GM21381 (cell line): Measurements from ENCODE around the gene METTL3.

ENCODE experiments used
- ATAC-seq: cut with Tn5 transposase; IDR thresholded peaks from one replicate; pipeline ENCODE4 v1.9.1; 2021; ENCODE audit warnings: mild to moderate bottlenecking, moderate library complexity; ENCODE audit not compliant: unreplicated experiment

METTL3 gene

DNA sequence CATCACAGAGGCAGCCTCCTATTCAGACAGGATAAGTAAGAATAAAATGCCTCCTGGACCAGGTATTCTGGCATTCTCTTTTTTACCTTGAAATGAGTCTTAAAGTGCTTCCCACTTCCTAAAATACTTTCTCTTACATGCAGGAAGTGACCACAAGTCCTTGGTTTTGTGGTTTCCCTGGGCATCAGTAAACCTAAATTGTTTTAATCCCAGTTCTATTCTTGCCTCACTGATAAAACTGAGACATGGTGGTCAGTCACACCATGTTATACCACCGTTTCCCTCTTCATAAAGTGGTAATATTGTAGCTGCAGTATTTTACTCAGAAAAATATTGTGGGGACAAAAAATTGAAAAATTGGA lies 16.2 kb upstream of the METTL3 start:
- no peak for ATAC-seq

DNA sequence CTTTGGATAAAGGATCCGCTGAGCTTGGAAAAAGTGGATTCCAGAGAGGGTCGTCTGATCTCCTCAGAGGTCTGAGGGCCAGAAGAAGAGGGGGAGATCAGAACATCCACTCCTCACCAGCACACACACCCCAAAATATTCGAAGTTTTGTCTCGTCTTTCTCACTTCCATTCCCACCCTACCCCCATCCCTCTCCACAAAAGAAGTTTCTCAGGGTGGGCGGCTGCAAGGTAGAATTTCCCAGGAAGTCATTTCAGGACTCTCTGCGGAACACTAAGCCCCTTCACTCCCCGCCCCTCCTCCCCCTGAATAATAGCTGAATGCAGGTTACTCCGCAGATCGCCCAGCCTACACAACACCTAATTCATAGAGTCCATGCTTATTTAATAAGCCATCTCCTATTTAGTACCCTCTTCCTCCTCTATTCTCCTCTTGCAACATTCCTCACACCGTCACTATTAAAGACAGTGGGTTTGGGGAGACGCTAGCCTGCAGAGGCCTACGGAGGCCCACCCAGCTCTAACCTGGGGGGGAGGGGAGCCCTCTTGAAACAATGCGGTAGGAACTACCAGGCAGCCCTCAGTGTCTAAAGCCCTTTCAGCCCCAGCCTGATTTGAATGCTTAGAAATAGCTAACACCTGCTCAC lies 15.7 kb upstream of the METTL3 start:
- no peak for ATAC-seq

DNA sequence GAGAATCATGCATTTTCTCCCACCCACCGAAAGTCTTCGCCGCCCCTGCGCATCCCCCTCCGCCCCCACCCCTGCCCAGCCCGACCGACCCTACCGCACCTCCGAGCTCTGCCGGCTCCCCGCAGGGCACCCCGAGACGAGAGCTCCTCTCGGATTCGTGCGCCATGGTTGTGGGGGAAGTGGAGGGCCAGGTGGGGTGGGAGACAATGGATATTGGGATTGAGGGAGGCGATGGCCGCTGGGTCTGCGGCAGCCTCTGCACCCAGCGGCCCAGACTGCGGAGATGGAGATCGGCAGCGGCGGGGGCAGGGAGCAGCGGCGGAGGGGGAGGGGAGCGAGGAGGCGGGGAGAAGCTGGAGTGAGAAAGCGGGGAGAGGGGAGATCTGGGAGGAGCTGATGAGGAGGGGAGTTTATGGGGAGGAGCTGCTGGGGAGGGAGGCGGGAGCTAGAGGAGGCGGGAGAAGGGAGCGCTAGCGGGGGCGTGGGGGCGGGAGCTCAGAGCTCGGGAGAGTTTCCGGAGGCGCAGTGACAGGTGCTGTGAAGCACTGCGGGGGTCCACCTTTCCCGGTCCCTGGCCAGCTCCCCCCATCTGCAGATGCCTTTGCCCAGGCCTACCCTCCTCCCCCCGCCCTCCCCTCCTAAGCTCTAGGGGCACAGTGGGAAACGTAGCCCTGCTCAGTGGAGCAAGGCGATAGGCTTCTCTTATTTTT lies 15.0 kb upstream of the METTL3 start, which contains the start of gene SALL2:
Gene SALL2, minus strand, starts transcription at position 385 of the 710 bp plus-strand sequence. Its CDS starts 219 bp downstream, at position 166.
- no peak for ATAC-seq

DNA sequence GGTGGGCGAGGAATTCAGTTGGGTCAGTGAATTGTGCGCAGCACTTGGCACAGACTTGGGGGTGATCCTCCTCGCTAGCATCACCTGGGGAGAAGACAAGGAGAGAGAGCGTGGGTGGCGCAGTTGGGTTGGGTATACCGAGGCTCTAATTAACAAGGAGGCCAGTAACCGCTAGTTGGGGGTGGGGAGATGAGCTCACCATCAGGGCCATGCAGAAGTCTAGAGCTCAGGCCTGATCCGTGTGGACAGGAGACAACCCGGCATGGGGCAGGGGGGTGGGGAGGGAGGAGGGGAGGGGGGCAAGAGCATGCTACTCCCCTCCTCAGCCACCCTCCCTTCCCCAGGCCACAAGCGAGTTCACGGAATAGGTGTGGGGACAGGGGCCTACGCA lies 14.4 kb upstream of the METTL3 start:
- ATAC-seq, result no peak

DNA sequence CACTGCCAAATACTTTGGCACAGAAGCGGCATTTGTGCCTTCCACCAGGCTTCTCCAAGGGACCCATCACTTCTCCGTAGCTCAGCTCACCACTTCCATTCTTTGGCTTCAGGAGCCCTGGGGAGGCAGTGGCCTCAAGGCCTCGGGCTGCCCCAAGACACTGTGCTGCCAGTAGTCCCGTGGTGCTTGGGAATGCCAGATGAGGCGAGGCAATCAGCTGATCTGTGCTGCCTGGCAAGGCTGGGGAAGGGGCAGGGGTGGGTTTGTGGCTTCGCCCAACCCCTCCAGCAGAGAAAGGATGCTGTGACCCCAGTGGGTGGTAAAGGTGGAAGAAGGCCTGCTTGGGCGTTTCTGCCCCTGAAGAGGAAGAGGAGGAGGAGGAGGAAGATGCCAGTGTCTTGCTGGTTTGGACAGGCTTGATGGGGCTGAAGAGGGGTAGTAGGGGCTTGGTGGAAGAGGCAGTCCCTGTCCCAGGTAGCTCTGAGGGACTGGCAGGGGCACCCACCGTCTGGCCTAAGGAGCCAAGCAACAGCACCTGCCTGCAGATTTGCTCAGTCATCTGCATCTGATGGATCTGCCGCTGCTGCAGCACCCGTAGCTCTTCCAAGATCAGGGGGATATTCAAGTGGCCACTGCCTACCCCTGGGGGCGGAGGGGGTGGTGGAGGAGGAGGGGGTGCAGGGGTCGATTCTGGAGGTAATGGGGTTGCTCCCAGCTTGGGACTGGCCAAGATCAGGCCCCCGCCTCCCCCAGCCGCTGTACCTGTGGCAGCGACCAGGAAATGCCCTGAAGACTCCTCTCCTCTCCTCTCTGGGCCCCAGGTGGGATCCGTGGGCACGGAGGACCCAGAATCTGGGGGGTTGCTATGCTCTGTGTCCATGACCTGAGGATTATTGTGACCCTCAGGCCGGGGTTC lies 13.7 kb upstream of the METTL3 start:
- ATAC-seq, result no peak

DNA sequence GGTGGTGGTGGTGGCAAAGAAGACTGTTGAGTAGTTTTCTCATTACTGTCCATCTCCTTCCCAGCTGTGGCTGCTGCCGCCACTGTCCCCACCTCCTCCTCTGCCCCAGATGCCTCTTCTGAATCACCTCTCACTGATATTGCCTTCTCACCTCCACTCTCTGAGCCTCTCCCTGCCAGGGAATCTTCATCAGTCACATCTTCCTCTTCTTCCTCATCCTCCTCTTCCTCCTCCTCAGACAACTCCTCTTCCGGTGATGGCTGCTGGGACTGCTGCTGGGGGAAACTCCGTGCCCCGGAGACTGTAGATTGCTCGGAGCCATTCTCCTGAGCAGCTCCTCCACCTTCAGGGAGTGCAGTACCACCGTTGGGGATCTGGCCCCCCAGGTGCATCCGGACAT lies 12.1 kb upstream of the METTL3 start:
- no peak for ATAC-seq

DNA sequence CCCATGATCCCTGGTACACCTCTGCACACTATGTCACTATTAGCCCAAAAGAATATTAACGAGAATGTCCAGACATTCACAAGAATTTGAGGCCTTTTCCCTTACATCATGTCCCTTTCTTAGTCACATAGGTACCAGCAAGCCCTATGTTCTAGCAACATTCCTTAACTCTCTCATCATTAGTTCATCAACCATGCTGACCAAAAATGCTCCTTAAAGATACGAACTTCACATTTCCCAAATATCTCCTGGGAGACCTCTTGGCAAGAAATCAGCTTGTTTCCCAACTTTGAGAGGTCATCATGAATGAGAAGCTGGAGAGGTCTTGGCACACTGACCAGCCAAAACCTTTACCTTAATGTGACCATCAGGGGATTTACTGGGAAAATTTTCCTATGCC lies 10.4 kb upstream of the METTL3 start:
- no peak for ATAC-seq

DNA sequence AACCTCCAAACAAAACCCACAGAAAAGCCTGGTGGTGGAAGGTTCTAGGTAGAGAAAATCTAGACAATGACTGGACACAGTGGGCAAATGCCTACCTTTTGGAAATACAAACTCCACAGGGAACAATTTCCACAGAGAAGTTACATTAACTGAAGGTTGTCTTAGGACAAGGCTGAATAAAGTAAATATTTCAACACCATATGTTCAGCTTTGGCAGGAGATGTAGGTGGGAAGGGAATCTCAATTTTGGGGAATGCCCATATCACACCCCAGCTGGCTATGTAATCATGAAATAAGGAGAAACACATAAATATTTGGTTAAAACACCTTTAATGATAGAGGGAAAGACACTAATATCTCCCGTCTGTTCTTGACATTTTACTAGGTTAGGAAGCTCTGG lies 9.6 kb upstream of the METTL3 start:
- ATAC-seq, result no peak

DNA sequence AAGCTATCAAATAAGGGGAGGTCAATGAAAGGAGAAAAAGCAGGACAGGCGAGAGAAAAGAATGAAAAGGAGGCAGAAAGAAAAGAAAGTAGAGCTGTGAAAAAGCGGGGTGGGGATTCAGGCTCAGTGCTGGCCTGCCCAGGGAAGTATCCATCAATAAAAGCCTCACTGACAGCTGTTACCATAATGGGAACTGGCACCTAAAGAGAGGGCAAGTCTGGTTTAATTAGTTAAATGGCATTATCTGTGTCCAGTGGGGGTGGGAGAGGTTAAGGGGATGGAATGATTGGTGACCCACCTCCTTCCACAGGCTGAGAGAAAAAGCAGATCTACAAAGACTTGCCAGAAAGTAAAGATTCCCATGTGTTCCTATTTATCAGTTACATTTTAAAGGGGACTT lies 7.6 kb upstream of the METTL3 start:
- ATAC-seq, result no peak

DNA sequence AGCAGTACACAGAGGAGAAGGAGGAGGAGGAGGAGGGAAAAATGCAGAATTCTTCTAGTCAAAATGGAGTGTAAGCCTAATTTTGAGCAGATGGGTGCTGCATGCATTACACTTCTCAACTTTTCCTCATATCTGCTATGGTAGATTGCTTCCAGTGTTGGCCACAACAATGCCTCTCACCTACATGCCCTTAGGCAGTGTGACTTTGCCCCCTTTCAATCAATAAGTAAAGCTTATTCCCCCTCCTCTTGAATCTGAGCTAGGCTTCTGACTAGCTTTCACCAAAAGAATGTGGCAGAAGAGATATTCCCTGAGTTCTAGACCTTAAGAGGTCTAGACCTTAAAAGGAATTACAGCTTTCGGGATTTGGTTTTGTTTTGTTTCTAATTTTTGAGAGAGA lies 3.2 kb upstream of the METTL3 start:
- ATAC-seq, result no peak

DNA sequence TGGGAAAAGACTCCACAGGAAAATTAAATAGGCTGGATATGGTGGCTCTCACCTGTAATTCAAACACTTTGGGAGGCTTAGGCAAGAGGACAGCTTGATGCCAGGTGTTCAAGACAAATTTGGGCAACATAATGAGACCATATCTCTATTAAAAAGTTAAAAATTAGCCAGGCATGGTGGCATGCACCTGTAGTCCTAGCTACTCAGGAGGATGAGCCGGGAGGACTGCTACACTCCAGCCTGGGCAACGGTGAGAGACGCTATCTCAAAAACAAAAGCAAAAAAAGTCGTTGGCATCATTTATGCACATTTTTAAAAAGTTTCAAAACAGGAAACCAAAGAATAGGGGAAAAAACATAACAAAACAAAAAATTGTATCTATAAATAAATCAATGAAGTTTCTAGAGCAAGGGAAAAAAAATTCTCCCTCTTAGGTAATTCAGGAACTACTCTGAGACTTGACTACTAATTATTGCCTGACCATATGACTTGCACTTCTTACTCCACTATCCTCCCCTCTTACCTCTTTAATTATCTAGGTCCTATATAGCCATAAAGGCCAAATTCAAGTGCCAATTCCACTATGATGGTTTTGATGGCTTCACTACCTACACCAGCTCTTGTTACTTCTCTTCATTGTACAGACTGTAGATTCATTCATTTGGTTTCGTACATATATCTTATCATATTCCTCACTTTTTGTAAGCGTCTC lies 1.6 kb downstream of the METTL3 start:
- ATAC-seq, result no peak

DNA sequence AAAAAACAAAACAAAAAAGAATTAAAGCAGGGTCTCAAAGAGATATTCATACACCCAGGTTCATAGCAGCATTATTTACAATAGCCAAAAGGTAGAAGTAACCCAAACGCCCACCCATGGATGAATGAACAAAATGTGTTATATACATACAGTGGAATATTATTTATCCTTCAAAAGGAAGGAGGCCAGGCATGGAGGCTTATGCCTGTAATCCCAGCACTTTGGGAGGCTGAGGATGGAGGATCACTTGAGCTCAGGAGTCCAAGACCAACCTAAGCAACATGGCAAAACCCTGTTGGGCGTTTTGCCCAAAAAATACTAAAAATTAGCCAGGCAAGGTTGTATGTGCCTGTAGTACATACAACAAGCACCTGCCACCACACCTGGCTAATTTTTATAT lies 4.6 kb downstream of the METTL3 start:
- no peak for ATAC-seq

DNA sequence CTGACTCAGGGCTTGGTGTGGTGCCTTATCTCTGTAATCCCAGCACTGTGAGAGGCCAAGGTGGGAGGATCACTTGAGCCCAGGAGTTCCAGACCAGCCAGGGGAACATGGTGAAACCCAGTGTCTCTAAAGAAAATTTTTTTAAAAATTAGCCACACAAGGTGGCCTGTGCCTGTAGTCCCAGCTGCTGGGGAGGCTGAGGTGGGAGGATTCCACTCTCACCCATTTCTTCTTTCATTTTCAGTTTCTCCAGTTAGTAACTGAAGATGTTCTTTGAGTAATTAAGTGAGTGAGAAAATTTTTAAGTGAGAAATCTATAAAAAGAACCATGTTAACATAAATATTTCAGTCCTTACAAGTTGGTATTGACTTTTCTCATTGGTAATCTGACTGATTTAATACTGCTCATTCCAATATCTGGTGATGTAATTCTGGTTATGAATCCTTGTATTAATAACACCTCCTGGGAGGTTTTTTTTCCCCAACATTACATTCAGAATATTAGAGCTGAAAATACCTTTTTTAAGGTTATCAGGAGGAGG lies 6.1 kb downstream of the METTL3 start:
- ATAC-seq, result peak; percentile 83

DNA sequence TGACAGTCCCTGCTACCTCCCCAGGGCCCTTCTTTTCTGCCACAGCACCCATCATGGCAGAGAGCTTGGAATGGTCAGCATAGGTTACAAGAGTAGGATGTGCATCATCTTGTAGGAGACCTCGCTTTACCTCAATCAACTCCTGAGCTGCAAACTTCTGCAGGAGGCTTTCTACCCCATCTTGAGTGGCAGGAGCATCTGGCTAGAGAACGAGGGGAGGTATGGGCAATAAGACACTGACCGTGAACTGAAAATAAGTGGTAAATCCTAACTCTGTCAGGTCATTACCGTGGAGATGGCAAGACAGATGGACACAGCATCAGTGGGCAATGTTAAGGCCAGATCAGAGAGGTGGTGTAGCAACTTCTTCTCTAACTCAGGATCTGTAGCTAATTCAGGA lies 7.8 kb downstream of the METTL3 start:
- ATAC-seq, result no peak

DNA sequence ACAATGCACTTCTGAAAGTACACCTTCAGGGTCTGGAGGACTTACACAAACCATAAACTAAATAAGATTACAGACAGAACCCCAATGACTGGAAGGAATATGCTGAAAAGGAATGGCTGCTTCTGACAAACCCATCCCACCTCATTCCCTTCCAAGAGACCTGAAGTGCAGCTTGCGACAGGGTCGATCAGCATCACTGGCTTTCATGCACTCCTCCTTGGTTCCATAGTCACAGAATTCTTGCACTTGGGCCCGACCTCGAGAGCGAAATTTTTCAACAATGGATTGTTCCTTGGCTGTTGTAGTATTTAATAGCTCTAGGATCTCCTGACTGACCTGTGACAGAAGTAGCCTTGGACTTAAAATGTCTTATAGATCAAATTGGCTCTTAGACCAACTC lies 9.6 kb downstream of the METTL3 start:
- ATAC-seq, result no peak

DNA sequence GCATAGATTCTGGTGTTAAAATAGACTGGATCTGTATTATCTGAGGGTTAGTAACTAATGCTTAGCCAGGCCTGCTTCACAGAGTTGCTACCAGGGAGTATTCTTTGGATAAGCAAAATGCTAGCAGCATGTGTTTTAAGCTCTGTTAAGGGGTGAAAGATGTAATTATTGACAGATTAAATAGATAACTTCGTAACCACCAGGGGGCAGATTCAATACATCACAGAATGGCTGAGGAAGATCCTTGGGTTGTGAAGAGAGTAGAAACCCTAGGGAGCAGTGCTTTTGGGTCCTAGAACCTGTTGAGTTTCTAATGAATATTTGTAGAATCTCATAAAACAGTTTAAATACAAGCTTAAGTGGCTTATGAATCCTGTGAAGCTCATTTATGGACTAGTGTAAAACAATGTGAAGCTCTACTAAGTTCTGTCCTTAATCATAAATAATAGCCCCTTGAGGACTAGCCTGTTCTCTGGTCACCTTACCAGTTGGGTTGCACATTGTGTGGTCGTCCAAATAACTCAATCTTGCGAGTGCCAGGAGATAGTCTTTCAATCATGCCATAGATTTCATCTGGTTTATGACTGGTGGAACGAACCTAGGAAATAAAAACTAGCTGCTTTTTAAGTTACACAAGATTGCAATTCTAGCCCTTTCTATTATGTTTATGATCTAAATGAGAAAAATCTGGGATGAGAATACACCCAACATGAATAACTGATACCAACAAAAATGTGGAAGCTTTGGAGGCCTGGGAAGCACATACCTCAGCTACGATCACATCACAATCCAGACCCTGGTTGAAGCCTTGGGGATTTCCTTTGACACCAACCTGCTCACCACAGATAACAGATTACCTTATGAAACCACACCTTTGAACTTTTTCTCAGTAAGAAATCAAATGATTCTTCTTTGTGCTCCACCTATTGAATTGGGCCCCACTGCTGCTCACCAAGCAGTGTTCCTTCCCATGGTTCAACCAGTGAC lies 12.3 kb downstream of the METTL3 start:
- ATAC-seq, result peak; percentile 61

DNA sequence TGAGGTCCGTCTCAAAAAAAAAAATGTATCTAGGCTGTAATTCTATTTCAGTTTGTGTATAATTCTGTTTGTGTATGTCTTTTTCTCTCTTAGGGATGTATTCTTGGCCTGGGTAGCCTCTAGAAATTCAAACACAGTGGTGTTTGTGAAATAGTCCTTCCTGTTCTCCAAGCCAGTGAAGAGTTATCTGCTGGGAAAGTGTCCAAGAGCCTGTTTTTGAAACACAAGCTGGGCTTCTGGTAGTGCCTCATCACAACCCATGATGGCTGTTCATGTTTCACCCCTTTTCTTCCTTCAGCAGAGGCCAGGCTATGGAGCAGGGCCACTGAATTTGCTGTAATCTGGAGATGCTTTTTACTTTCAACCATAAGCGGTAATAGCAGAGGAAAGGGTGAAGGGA lies 14.7 kb downstream of the METTL3 start:
- no peak for ATAC-seq

DNA sequence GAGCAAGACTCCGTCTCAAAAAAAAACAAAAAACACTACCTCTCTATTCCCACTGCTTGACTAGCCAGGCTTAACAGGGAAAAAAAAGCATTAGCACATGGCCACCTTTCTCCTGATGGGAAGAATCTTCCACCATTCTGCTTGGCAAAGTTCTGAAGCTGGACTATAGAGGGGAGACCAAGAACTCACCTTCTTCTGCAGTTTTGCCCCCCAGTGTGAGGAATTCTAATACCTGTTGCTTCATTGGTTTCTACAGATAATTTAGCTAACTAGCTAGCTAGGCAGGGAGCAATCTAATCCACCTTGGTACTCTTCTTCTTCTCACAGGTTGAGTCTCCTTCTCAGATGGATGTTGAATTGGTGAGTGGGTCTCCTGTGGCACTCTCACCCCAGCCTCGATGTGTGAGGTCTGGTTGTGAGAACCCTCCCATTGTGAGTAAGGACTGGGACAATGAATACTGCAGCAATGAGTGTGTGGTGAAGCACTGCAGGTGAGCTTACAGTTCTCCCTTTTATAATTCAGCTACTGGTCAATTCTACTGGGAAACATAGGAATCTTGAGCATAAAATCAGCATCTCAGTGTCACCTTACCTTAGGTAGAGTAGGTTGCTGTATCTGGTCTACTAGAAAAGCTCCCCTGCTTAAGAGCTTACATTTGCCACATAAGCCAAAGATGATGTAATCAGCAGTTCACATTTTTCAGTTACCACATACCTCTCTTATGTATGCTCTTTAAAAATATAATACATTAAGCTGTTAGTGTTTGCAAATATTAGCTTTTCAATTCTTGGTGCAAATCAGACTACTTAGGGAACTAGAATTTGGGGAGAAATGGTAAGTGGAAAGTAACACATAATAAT lies 16.0 kb downstream of the METTL3 start:
- ATAC-seq, result no peak

DNA sequence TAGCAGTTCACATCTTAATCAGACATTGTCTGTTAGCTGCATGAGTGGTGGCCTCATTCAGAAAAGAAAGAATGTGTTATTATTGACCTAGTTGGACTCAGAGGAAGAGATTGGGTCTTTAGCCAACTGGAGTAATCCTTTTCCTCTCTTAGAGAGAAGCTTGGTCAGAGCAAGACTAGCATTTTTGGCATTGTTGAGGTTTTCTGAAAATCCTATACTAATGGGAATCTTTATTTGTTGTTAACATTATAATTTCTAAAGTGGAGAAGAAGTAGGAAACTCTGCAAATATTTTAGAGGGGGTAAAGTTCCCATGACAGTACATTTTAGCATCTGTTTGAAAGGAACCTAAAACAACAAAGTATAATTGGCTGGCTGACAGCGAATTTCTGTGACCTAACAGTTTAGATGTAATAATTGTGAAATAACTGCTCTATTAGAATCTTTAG lies 24.5 kb downstream of the METTL3 start:
- no peak for ATAC-seq
